T-helper 9 cell (primary cell): ENCODE data around the gene OMA1.
"Not testable (repeated sequence)": the region's sequence is repeated elsewhere in the genome, so short reads cannot be mapped to it uniquely, and the experiment has no call there.

ENCODE experiments used
- DNase-seq: peaks from one replicate; pipeline ENCODE4 v3.0.0-alpha.2; 2020

OMA1 gene

GRCh38 chr1:58573705-58574591, 27.4 kb upstream of the OMA1 start:
- DNase-seq: no peak

DNA sequence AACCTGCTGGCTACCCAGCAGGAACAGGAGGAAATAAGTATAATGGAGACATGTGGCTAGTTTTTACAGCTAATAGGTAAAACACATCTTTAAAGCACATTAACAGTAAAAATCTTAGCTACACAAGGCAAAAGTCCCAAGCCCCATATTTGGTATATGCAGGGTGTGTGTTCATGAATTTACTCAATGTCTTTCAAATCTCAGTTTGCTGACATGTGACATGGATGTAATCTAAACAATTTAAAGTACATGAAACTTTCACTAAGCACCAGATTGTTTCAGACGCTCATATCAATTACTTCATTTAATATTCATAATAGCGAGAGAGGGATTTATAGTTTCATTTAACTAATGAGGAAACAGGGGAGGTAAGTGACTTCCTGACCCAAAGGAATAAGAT, 26.6 kb upstream of the OMA1 start:
- DNase-seq: no peak

- no peak for DNase-seq
These were observed 26.2 kb upstream of the OMA1 start for GRCh38 chr1:58572690-58573089.

DNA sequence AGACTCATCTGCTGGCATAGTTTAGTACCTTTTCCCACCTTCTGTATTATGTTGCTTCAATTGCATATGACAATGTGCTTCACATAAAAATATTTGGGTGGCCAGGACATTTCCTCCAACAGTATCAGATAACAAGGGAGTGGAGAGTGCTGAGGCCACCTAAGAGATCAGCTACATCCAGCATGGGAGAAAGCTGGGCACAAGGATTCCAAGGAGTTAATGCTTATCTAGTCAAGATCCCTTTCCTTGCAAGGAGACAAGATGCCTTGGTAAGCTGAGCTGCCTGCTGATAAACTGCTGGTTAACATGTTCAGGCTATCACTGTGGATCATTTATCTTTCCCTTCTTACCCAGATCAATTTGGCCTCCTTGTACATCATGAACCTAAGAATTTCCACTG, 25.1 kb upstream of the OMA1 start:
- no peak for DNase-seq

DNA sequence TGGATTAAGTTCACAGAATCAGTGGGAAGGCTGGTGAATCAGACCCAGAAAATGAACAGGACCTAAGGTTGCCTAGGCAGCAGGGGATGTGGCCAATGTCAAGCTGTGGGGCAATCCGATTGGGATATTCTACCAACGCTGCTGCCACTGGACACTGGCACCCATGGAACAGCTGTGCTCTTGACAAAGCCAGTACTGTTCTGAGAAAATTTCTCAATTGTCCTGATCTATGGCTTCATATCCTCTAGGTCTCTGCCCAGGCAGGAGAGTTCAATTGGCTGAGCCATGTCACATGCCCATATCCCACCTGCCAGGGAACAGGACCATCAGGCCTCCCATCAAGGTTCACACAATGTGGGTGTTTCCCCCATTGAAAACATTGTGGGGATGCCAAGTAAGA, 24.3 kb upstream of the OMA1 start:
- no peak for DNase-seq

GRCh38 chr1:58570094-58570493, 23.6 kb upstream of the OMA1 start:
- no peak for DNase-seq

- DNase-seq: no peak
These were observed 22.4 kb upstream of the OMA1 start for GRCh38 chr1:58568911-58569310.

DNA sequence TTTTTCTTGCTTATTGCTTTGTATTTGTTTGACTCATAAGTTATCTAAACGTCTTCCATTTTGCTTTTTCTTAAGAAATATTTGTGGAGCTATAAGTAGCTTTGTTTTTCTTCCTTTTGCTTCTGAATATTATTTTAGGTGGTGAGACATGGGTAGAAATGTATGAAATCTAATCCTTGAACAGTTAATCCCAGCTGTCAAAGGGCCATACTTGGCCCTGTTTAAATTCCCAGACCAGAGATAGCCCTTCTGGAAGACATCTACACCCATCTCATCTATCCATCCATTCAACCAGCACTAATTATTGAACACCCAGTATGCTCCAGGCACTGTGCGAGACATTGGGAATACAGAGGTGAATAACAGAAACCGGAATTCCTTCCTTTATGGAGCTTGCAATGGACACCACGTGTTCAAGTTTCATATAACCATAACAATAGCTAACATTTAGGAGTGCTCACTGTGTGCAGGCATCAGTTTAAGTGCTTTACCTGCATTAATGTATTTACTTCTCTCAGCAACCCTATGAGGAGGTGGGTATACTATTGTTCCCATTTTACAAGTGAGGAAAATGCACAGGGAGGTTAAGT, 21.8 kb upstream of the OMA1 start:
- no peak for DNase-seq

GRCh38 chr1:58566339-58566738, 19.8 kb upstream of the OMA1 start:
- DNase-seq: no peak

DNA sequence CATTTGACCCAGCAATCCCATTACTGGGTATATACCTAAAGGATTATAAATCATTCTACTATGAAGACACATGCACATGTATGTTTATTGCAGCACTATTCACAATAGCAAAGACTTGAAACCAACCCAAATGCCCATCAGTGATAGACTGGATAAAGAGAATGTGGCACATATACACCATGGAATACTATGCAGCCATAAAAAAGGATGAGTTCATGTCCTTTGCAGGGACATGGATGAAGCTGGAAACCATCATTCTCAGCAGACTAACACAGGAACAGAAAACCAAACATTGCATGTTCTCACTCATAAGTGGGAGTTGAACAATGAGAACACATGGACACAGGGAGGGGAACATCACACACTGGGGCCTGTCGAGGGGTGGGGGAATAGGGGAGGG, 17.2 kb upstream of the OMA1 start:
- not testable (repeated sequence) for DNase-seq

DNA sequence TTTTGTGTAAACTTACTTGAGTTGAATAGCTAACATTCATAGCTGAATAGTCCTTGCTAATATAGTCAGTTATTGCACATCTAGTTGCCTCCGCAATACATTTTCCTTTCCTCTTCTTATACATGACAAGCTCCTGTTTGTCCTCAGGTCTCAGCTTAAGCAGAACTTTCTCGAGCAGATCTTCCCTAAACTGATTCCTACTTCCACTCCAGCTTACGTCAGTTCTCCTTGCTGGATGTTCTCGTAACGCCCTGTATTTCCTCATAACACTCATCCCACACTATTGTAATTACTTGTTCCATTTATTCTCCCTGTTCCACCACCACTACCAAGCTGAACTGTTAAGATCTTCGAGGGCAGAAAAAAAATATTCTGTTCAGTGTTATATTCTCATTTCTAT, 15.1 kb upstream of the OMA1 start:
- no peak for DNase-seq

DNA sequence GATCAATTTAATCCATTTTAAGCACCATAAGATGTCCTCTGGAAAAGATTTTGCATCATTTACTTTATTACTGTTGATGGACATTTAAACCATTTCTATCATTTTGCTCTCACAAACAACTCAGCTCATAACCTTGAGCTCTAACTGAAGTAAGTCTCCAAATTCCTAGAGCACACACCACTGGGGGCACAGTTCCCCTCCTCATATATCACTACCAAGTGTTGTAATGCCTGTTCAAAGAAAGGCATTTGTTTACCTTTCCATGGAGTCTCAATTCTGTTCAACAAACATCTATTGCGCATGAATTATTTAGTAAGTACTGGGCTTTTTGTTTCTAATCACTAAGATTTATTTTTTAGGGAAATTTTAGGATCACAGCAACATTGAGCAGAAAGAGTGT, 8.9 kb upstream of the OMA1 start:
- DNase-seq: no peak

- DNase-seq: no peak
These were observed 4.9 kb upstream of the OMA1 start for GRCh38 chr1:58551186-58552140.

GRCh38 chr1:58549291-58549690, 2.8 kb upstream of the OMA1 start:
- not testable (repeated sequence) for DNase-seq

DNA sequence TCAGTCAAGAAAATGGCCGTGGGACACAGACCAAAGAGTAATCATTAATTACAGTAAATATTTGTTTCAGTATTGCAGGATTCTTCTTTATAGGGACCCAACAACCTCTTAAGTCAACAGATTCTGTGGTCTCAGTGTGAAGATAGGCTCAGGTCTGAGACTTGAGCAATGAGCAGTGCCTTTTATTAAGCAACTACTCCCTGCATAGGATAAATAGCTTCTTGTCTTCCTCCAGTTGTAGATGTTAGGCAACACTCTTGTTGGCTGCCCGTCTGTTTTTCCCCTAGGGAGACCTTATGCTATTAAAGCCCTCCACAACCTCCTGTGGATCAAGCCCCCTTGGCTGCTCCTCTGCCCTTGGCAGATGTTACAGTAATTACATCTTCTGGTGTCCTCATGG, 1.8 kb upstream of the OMA1 start:
- DNase-seq: no peak

- peak; percentile 75 for DNase-seq
These were observed 671 bp downstream of the OMA1 start for GRCh38 chr1:58545591-58546519.

DNA sequence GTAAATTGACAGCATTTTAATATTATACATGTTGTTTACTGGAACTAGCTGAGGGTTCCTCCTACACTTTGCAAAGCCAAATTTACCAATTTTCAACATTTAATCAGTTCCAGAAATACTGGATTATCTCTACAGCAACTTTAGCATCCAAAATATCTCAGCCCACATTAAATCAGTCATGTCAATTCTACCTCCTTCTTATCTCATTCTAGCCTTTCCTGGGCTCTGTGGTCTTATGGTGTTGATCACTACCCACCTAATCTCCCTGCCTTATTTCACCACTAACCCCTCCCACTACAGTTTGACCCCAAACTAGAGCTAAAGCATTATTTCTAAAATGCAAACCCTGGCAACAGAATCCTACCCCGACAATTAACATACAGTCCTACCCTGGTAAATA, 3.3 kb downstream of the OMA1 start:
- DNase-seq: no peak

DNA sequence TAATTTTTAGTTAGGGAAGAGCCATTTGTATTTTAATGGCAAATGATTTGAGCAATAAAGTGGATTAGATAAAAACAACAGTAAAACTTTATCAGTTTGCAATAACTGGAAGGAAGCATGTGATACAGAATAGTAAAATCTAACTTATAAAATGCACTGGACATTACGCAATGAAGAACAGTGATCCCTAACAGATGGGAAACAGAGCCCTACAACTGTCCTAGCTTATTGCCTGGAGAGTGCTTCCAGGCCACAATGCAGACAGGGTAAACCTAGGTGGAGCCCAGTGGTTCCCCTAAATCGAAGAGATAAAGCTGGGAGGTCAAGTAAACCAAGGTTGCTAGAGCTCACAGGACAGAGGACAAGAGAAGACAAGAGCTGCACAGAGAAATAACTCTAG, 7.0 kb downstream of the OMA1 start:
- no peak for DNase-seq

GRCh38 chr1:58538821-58539220, 7.7 kb downstream of the OMA1 start:
- DNase-seq: no peak

DNA sequence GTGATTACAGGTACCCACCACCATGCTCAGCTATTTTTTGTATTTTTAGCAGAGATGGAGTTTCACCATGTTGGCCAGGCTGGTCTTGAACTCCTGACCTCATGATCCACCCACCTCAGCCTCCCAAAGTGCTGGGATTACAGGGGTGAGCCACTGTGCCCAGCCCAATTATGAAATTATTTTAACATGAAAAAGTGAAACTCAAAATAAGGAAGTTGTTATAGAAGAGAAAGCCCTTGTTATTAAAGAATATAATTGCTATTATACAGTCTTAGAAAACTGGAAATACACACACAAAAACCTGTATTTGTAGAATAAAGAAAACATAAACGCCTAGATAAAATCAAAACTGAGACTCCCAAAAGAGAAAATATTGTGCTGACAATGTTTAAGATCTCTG, 14.7 kb downstream of the OMA1 start:
- DNase-seq: not testable (repeated sequence)

- no peak for DNase-seq
These were observed 17.2 kb downstream of the OMA1 start for GRCh38 chr1:58529284-58529683.

DNA sequence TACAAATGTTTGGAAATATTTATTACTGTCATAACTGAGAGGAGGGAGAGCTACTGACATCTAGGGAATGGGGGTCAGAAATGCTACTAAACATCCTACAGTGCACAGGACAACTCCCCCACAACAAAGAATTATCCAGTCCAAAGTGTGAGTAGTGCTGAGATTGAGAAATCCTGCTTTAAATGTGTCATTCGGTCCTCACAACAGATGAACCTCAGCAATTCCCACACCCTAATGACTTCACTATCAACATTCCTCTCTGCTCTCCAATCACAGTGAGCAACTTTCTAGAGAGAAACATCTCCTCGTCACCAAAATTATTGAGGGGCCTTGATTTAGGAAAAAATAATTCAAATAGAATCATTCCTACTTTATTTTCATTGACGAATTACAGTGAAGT, 18.0 kb downstream of the OMA1 start:
- DNase-seq: no peak
